Fibroblast of lung (primary cell): Measurements from ENCODE around the gene FAM107B.

ENCODE experiments used
- EZH2 ChIP-seq: IDR thresholded peaks from 2 replicates; pipeline ENCODE4 v1.5.1; 2012; ENCODE audit warnings: low read length, control low read depth, mild to moderate bottlenecking; ENCODE audit errors: missing control alignments
- TF ChIP-seq, protein P1 (sequence below), 2 donors: IDR thresholded peaks in 1 of 2; conservative IDR thresholded peaks in 1 of 2; 1 replicate in 1 of 2; 2 replicates in 1 of 2; pipeline ENCODE4 v1.5.1; 2011 to 2012; ENCODE audit warnings: low read length in 2 of 2, control low read depth in 1 of 2, inconsistent platforms in 1 of 2, low read depth in 1 of 2, mild to moderate bottlenecking in 1 of 2

- TF ChIP-seq, protein P1, sequence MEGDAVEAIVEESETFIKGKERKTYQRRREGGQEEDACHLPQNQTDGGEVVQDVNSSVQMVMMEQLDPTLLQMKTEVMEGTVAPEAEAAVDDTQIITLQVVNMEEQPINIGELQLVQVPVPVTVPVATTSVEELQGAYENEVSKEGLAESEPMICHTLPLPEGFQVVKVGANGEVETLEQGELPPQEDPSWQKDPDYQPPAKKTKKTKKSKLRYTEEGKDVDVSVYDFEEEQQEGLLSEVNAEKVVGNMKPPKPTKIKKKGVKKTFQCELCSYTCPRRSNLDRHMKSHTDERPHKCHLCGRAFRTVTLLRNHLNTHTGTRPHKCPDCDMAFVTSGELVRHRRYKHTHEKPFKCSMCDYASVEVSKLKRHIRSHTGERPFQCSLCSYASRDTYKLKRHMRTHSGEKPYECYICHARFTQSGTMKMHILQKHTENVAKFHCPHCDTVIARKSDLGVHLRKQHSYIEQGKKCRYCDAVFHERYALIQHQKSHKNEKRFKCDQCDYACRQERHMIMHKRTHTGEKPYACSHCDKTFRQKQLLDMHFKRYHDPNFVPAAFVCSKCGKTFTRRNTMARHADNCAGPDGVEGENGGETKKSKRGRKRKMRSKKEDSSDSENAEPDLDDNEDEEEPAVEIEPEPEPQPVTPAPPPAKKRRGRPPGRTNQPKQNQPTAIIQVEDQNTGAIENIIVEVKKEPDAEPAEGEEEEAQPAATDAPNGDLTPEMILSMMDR (conservative IDR thresholded peaks at IDR 0.05 in 1 of 2, IDR thresholded peaks at IDR 0.05 in 1 of 2; ENCODE audit: low read depth in 1 of 2, low read length in 2 of 2) = no peak
- TF ChIP-seq EZH2 = no peak
Measured at GRCh38 chr10:14476006-14476405, 298.7 kb downstream of the FAM107B start.
